ENCODE data around the gene AKIP1. TPM values are rescaled to one million over a fixed set of nuclear protein-coding genes. Genes with fewer than 3 reads are reported as not detected.
A peak's percentile ranks its signal among the peaks of the same experiment; 100 is the strongest.

Gene AKIP1
- total RNA-seq, 2 donors from 2014 or later = 8.6 to 21.0 TPM

- TF ChIP-seq, protein P1, sequence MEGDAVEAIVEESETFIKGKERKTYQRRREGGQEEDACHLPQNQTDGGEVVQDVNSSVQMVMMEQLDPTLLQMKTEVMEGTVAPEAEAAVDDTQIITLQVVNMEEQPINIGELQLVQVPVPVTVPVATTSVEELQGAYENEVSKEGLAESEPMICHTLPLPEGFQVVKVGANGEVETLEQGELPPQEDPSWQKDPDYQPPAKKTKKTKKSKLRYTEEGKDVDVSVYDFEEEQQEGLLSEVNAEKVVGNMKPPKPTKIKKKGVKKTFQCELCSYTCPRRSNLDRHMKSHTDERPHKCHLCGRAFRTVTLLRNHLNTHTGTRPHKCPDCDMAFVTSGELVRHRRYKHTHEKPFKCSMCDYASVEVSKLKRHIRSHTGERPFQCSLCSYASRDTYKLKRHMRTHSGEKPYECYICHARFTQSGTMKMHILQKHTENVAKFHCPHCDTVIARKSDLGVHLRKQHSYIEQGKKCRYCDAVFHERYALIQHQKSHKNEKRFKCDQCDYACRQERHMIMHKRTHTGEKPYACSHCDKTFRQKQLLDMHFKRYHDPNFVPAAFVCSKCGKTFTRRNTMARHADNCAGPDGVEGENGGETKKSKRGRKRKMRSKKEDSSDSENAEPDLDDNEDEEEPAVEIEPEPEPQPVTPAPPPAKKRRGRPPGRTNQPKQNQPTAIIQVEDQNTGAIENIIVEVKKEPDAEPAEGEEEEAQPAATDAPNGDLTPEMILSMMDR (IDR thresholded peaks at IDR 0.05) = no peak
- TF ChIP-seq POLR2A (IDR thresholded peaks at IDR 0.05) = no peak
- Histone ChIP-seq H3K4me1 (peaks cover 40% of the 10 kb centered on the region), H3K9me3 (no peaks in the 10 kb centered on the region), H3K27ac (no peak overlapping the region), H3K27me3 (no peaks in the 10 kb centered on the region), H3K4me3 (no peak overlapping the region), H3K36me3 (replicated peaks in 1 of 2; ENCODE audit: insufficient read depth in 1 of 2, low read depth in 2 of 2) (no peaks in the 10 kb centered on the region)
- ATAC-seq = no peak
- intact Hi-C loops (cut with DNase I) = no loop called here
- DNase-seq = no peak
- WGBS, 2 donors = 28 to 44% methylated on average over 2 of the region's 2 CpGs
Measured at GRCh38 chr11:8961401-8961800, 50.4 kb downstream of the AKIP1 start.

- TF ChIP-seq, protein P1 (IDR thresholded peaks at IDR 0.05) = no peak
- no peak for TF ChIP-seq POLR2A (IDR thresholded peaks at IDR 0.05)
- no peak overlapping the region for H3K4me3 ChIP-seq
- H3K4me1 ChIP-seq = peaks cover 40% of the 10 kb centered on the region
- no peaks in the 10 kb centered on the region for H3K36me3 ChIP-seq (replicated peaks in 1 of 2; ENCODE audit: insufficient read depth in 1 of 2, low read depth in 2 of 2)
- DNase-seq (no peak), ATAC-seq (no peak)
- intact Hi-C loops (cut with DNase I) = no loop called here
- H3K27me3 ChIP-seq = no peaks in the 10 kb centered on the region
- WGBS, 2 donors = 12 to 18% methylated on average over 2 of the region's 2 CpGs
- H3K9me3 ChIP-seq = no peaks in the 10 kb centered on the region
- H3K27ac ChIP-seq = no peak overlapping the region
Measured at GRCh38 chr11:8962841-8963240, 51.9 kb downstream of the AKIP1 start.

DNA sequence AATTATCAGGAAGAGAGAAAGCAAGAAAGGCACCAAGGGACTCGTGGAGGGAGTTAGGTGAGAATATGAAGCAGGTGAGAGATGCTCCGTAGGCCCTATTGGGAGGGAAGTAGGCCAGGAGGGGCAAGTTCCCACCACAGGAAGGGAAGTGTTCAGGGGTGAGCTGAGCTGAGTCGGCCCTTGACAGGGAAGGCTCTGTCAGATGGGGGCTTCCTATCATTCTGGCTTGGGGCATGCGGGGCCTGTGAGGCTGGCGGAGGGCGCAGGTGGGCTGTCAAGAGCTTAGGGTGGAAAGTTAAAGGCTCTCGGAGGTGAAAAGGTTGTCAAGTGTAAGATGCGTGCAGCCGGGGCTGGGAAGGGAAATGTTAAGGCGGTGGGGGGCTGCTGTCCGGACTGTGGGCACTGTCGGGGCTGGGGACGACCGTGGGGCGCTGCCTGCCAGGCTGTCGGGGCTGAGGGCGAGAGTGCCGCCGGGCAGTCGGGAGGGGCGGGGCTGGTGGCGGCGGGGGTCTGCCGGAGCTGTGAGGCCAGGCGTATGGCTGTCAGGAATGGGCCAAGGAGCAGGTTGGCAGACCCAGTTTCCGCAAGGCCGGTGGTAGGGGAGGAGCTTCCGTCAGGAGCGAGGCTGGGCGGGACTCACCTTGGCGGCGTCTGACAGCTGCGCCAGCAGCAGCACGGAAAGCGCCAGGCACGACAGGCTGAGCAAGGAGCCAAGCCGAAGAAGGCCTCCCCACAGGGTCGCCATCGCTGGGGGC is 52.8 kb downstream of the AKIP1 start:
- TF ChIP-seq, protein P1 (IDR thresholded peaks at IDR 0.05) = no peak
- DNase-seq (peak; percentile 89 to 92 (median 91)), ATAC-seq (peak; percentile 84)
- intact Hi-C loops (cut with DNase I) = no loop called here
- peak overlapping the region; percentile 87 to 97 (median 94) for H3K27ac ChIP-seq
- H3K36me3 ChIP-seq (replicated peaks in 1 of 2; ENCODE audit: insufficient read depth in 1 of 2, low read depth in 2 of 2) = no peaks in the 10 kb centered on the region
- H3K4me1 ChIP-seq = peaks cover 40% of the 10 kb centered on the region
- WGBS, 2 donors = 1 to 3% methylated on average over 14 to 36 of the region's 39 CpGs
- H3K9me3 ChIP-seq = no peaks in the 10 kb centered on the region
- no peaks in the 10 kb centered on the region for H3K27me3 ChIP-seq
- peak overlapping the region; percentile 47 to 52 for H3K4me3 ChIP-seq

DNA sequence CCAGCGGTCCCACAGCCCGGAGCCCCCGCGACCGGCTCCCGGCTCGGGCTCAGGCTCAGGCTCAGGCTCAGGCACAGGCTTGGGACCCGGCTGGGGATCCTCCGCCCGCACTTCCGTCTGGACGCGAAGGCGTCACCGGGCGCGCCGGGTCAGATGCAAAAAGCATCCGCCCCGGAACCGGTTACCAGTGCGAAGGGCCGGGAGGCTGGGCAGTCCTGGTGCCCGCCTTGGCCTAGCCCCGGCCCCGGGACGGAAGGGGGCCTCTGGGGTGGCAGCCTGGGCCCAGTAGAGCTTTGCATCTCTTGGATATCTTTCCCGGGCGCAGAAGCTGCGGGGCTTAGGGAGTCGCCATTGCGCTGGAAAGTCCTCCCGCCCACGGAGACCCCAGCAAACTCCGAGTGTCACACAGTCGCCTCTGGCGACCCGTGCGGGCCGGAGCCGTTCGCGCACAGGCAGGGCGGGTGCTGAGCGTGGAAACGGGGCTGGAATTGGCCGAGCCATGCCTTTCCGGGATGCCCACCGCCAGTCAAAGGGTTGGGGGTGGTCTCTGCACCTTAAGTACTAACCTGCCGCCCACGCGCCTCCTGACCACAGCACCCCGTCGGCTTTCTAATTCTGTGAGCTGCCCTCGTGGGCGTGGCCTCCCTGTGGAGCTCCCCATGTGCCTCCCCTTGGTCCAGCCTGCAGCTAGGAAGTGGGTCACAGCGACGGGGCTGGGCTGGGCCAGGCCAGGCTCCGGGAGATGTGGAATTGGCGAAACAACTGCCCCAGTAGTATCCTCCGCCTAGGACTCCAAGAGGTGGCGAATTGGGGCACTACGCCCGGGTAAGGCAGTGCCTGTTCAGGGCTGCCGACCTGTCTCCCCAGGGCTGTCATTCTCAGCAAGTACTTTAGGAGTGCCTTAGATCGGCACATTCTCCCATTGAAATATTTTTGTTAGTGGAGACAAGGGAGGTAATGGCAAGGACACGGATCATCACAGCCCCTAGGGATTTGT is 53.6 kb downstream of the AKIP1 start, which contains the start of gene TMEM9B:
Gene TMEM9B, minus strand, starts transcription at position 119 of the 997 bp plus-strand sequence. CDS start 129 bp downstream, outside the sequence.
- peak; percentile 95 for ATAC-seq
- H3K4me3 ChIP-seq = peak within 1 kb of the TSS; percentile 47 to 52
- no peaks in the 10 kb centered on the region for H3K36me3 ChIP-seq (replicated peaks in 1 of 2; ENCODE audit: insufficient read depth in 1 of 2, low read depth in 2 of 2)
- peak; percentile 90 to 98 (median 97) for TF ChIP-seq POLR2A (IDR thresholded peaks at IDR 0.05)
- TF ChIP-seq, protein P1 (IDR thresholded peaks at IDR 0.05) = peak in 1 of 7 experiments; percentile 9
- no peaks in the 10 kb centered on the region for H3K27me3 ChIP-seq
- intact Hi-C loops (cut with DNase I) = no loop called here
- 0% methylated on average over 66 of the region's 67 CpGs; no CpG with 5 or more reads in 1 of the 2 donors for WGBS, 2 donors
- H3K9me3 ChIP-seq = no peaks in the 10 kb centered on the region
- peak within 1 kb of the TSS; percentile 87 to 97 (median 94) for H3K27ac ChIP-seq
- H3K4me1 ChIP-seq = peaks cover 33% of the 10 kb centered on the region
- peak; percentile 91 to 93 (median 92) for DNase-seq
